NCI-H345 (cell line): Measurements from ENCODE around the gene KANK4.
A peak's percentile ranks its signal among the peaks of the same experiment; 100 is the strongest.

ENCODE experiments used
- DNase-seq: peaks from one replicate; lab custom pipeline; 2025; lab: John Stamatoyannopoulos, UW

KANK4 gene

GRCh38 chr1:62304515-62304914 lies 14.7 kb downstream of the KANK4 start:
- DNase-seq: no peak

- no peak for DNase-seq
Measured at GRCh38 chr1:62301726-62302390, 17.4 kb downstream of the KANK4 start.

GRCh38 chr1:62299426-62300200 lies 19.6 kb downstream of the KANK4 start:
- DNase-seq: peak; percentile 79

GRCh38 chr1:62295921-62296491 lies 23.2 kb downstream of the KANK4 start:
- DNase-seq: no peak

- peak; percentile 34 for DNase-seq
Measured at GRCh38 chr1:62294261-62294660, 25.0 kb downstream of the KANK4 start.

- DNase-seq: no peak
Measured at GRCh38 chr1:62288662-62289061, 30.6 kb downstream of the KANK4 start.

- no peak for DNase-seq
Measured at GRCh38 chr1:62288224-62288623, 31.0 kb downstream of the KANK4 start.

GRCh38 chr1:62286786-62287224 lies 32.4 kb downstream of the KANK4 start:
- peak; percentile 15 for DNase-seq

- DNase-seq: no peak
Measured at GRCh38 chr1:62285984-62286785, 33.0 kb downstream of the KANK4 start.

GRCh38 chr1:62285440-62285839 lies 33.8 kb downstream of the KANK4 start:
- DNase-seq: no peak

- no peak for DNase-seq
Measured at GRCh38 chr1:62283986-62284385, 35.2 kb downstream of the KANK4 start.

- no peak for DNase-seq
Measured at GRCh38 chr1:62282909-62283755, 36.1 kb downstream of the KANK4 start.

GRCh38 chr1:62281922-62282555 lies 37.2 kb downstream of the KANK4 start:
- no peak for DNase-seq

- no peak for DNase-seq
Measured at GRCh38 chr1:62280960-62281465, 38.2 kb downstream of the KANK4 start.

- peak; percentile 57 for DNase-seq
Measured at GRCh38 chr1:62280150-62280549, 39.1 kb downstream of the KANK4 start.

- no peak for DNase-seq
Measured at GRCh38 chr1:62276791-62277190, 42.4 kb downstream of the KANK4 start.

GRCh38 chr1:62274496-62275485 lies 44.4 kb downstream of the KANK4 start:
- DNase-seq: no peak

- DNase-seq: no peak
Measured at GRCh38 chr1:62273953-62274352, 45.3 kb downstream of the KANK4 start.

GRCh38 chr1:62271948-62272728 lies 47.1 kb downstream of the KANK4 start:
- DNase-seq: no peak
